Progenitor cell of endocrine pancreas (in vitro differentiated cells): ENCODE data around the gene ZNF714. TPM values are rescaled to one million over a fixed set of nuclear protein-coding genes. Genes with fewer than 3 reads are reported as not detected.

Source experiments
- DNase-seq: peaks from one replicate; pipeline ENCODE4 v3.0.0; 2021; ENCODE audit warnings: low spot score; ENCODE audit not compliant: unreplicated experiment
- H3K27ac Mint-ChIP-seq: 2 replicates; pipeline ENCODE4 v1.8.0; 2021; ENCODE audit warnings: mild to moderate bottlenecking, moderate library complexity, mixed read lengths
- H3K27me3 Mint-ChIP-seq: 2 replicates; pipeline ENCODE4 v1.8.0; 2021; ENCODE audit warnings: mixed read lengths
- H3K36me3 Mint-ChIP-seq: 2 replicates; pipeline ENCODE4 v1.8.0; 2022; ENCODE audit warnings: mixed read lengths; ENCODE audit not compliant: insufficient read depth
- H3K4me1 Mint-ChIP-seq: 2 replicates; pipeline ENCODE4 v1.8.0; 2021; ENCODE audit warnings: low read depth, mixed read lengths
- H3K4me3 Mint-ChIP-seq: 2 replicates; pipeline ENCODE4 v1.8.0; 2021; ENCODE audit warnings: low read depth, mild to moderate bottlenecking, moderate library complexity, mixed read lengths
- H3K9me3 Mint-ChIP-seq: 2 replicates; pipeline ENCODE4 v1.8.0; 2021; ENCODE audit warnings: low read depth, mixed read lengths
- CTCF ChIP-seq: fragments of 200-600 bp; sonication (generic); IDR thresholded peaks from one replicate; pipeline ENCODE4 v1.5.0; 2021; ENCODE audit warnings: antibody characterized with exemption, mild to moderate bottlenecking; ENCODE audit not compliant: unreplicated experiment
- total RNA-seq: library from RNA; stranded (reverse); gene quantifications from 2 replicates; pipeline ENCODE4 v1.2.1, GENCODE V29; 2021

ZNF714 gene
- total RNA-seq, 1 donor from 2014 or later: 55.5 TPM

DNA sequence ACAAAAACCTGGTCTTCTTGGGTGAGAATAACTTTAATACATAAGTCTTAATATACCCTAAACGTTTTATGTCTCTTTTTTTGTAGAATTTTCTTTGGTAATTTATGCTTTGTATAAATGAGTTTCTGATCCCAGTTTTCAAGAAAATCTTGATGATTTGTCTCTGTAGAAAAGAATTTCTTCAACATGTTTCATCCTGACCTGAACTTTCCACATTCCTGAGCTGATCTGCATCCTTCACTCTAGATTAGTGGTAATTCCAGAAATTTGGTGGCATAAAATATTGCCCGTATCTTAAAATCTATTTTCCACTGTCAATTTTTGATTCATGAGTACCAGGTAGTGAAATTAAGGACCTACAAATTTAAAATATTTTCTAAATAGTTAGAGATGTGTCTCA, 16.3 kb downstream of the ZNF714 start:
- no peaks in the 10 kb centered on the region for H3K27me3 Mint-ChIP-seq
- no peak overlapping the region for H3K4me3 Mint-ChIP-seq
- DNase-seq: no peak
- no peaks in the 10 kb centered on the region for H3K9me3 Mint-ChIP-seq
- no peak overlapping the region for H3K27ac Mint-ChIP-seq
- no peak for TF ChIP-seq CTCF
- peaks cover 30% of the 10 kb centered on the region for H3K36me3 Mint-ChIP-seq
- peaks cover 9% of the 10 kb centered on the region for H3K4me1 Mint-ChIP-seq

DNA sequence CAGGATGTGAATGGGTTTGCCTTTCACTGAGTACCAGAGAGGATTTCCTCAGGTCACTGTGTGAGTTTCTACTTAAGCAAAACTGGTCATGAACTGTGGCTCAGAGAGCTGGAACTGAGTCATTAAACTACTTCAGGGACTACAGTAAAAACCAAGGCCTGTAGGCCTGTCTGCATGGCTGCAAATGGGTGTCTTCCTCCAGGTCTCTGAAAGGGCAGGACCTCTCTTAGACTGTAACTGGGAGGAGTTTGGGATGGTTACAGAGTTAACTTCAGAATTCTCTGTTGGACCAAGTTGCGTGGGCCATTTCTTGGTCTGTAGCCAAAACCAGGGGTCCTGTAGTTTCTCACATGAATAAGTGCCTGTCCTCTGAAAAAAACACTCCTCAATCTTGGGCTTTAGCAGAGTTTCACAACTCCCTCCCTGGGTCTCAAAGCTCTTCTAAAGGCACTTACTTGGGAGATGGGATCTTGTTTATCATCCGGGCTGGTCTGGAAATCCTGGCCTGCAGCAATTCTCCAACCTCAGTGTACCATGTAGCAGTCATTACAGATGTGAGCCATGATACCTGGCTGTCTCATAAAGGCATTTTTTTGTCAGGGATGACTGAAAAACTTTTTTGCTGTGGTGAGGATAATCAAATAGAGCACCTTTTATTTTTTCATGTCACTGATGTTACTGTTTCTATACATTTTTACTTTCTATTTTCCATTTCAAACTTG, 19.7 kb downstream of the ZNF714 start:
- no peak for TF ChIP-seq CTCF
- Mint-ChIP-seq H3K4me3 (no peak overlapping the region), H3K27ac (peak overlapping the region; percentile 80), H3K27me3 (no peaks in the 10 kb centered on the region), H3K9me3 (no peaks in the 10 kb centered on the region), H3K36me3 (peaks cover 21% of the 10 kb centered on the region), H3K4me1 (peaks cover 4% of the 10 kb centered on the region)
- no peak for DNase-seq

DNA sequence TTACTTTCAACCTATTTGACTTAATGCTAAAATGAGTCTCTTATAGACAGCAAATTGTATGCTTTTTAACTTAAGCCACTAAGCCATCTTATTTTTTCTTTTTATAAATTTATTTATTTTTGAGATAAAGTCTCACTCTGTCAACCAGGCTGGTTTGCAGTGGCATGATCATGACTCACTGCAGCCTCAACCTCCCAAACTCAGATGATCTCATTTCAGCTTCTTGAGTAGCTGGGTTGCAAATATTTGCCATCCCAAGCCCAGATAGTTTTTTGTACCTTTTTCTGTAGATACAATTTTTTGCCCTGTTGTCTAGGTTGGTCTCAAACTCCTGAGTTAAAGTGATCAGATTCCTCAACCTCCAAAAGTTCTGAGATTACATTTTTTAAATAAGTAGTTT, 27.1 kb downstream of the ZNF714 start:
- no peaks in the 10 kb centered on the region for H3K27me3 Mint-ChIP-seq
- H3K4me3 Mint-ChIP-seq: no peak overlapping the region
- DNase-seq: no peak
- H3K9me3 Mint-ChIP-seq: peaks cover 10% of the 10 kb centered on the region
- no peak for TF ChIP-seq CTCF
- H3K27ac Mint-ChIP-seq: no peak overlapping the region
- H3K4me1 Mint-ChIP-seq: peaks cover 12% of the 10 kb centered on the region
- H3K36me3 Mint-ChIP-seq: peaks cover 43% of the 10 kb centered on the region

DNA sequence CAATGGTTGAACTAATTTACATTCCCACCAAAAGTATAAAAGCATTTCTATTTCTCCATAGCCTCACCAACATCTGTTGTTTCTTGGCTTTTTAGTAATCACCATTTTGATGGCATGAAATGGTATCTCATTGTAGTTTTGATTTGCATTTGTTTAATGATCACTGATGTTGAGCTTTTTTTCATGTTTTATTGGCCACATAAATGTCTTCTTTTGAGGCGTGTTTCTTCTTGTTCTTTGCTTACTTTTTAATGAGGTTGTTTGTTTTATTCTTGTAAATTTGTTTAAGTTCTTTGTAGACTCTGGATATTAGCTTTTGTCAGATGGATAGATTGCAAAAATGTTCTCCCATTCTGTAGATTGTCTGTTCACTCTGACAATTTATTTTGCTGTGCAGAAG, 28.2 kb downstream of the ZNF714 start:
- no peak for TF ChIP-seq CTCF
- peaks cover 12% of the 10 kb centered on the region for H3K4me1 Mint-ChIP-seq
- peaks cover 18% of the 10 kb centered on the region for H3K9me3 Mint-ChIP-seq
- H3K36me3 Mint-ChIP-seq: peaks cover 48% of the 10 kb centered on the region
- no peak overlapping the region for H3K4me3 Mint-ChIP-seq
- H3K27ac Mint-ChIP-seq: no peak overlapping the region
- H3K27me3 Mint-ChIP-seq: no peaks in the 10 kb centered on the region
- no peak for DNase-seq

DNA sequence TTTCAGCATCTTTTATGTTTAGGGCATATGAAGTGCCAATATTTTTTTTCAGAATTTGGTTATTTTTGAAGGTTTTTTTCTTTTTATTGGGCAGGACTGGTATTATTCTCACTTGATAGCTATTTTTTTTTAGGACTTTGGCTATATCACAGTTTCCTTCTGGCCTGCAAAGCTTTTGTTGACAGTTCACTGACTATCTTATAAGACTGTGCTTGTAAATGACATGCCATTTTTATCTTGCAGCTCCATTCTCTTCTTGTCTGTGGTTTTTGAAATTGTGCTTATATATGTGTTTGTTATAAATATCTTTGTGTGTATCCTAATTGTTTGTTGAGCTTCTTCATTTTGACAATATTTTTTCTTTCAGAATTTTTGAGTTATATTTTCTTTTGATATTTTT, 33.4 kb downstream of the ZNF714 start:
- DNase-seq: no peak
- no peak for TF ChIP-seq CTCF
- H3K36me3 Mint-ChIP-seq: peaks cover 63% of the 10 kb centered on the region

More for the DNA sequence above, 33.4 kb downstream of the ZNF714 start:
- no peaks in the 10 kb centered on the region for H3K27me3 Mint-ChIP-seq
- H3K4me3 Mint-ChIP-seq: no peak overlapping the region
- H3K9me3 Mint-ChIP-seq: peaks cover 16% of the 10 kb centered on the region
- H3K4me1 Mint-ChIP-seq: peaks cover 13% of the 10 kb centered on the region
- H3K27ac Mint-ChIP-seq: no peak overlapping the region
